Measurements from ENCODE around the gene HAUS6. TPM values are rescaled to one million over a fixed set of nuclear protein-coding genes. Genes with fewer than 3 reads are reported as not detected.
A peak's percentile ranks its signal among the peaks of the same experiment; 100 is the strongest.

Gene HAUS6
- total and polyA plus RNA-seq, 2 of the 4 experiments (the other 2 are of a cell fraction): 5.8 to 13.3 TPM

GRCh38 chr9:19151425-19152159 is 48.9 kb upstream of the HAUS6 start (continued):
- TF ChIP-seq MXI1 (IDR thresholded peaks at IDR 0.05; ENCODE audit: borderline replicate concordance, low read depth, low read length): no peak

- Histone ChIP-seq H2AFZ (replicated peaks; ENCODE audit: low read length, poor library complexity) (no peak overlapping the region), H3K4ac (ENCODE audit: low read depth, low read length) (no peak overlapping the region), H2BK20ac (ENCODE audit: low read depth, low read length) (no peak overlapping the region), H3K9ac (ENCODE audit: low read depth, low read length) (no peak overlapping the region), H3K79me1 (ENCODE audit: low read depth in 1 of 2, low read length in 2 of 2) (no peaks in the 10 kb centered on the region), H3K4me3 (ENCODE audit: insufficient read depth, low read depth, low read length) (no peak overlapping the region), H3K9me3 (ENCODE audit: control insufficient read depth, insufficient read depth, low read length) (no peaks in the 10 kb centered on the region), H2AK9ac (replicated peaks; ENCODE audit: low read depth, low read length, poor library complexity) (no peak overlapping the region), H2BK15ac (ENCODE audit: low read depth, low read length) (peak overlapping the region; percentile 94; the same call in 1 of the 3 replicates), H2BK120ac (ENCODE audit: low read depth, low read length) (no peak overlapping the region), H3K9me1 (ENCODE audit: insufficient read depth, low read length) (peaks cover 8% of the 10 kb centered on the region), H4K20me1 (ENCODE audit: insufficient read depth, low read length) (no peaks in the 10 kb centered on the region), H3K18ac (ENCODE audit: low read depth, low read length) (no peak overlapping the region), H4K91ac (ENCODE audit: insufficient read depth, low read depth, low read length) (no peak overlapping the region), H3K36me3 (ENCODE audit: control insufficient read depth, insufficient read depth, low read length) (no peaks in the 10 kb centered on the region), H3K56ac (ENCODE audit: extremely low read depth, insufficient read depth, low read length) (no peak overlapping the region), H2BK5ac (ENCODE audit: low read depth, low read length, poor library complexity, severe bottlenecking) (no peak overlapping the region), H2AK5ac (ENCODE audit: low read depth, low read length) (no peak overlapping the region), H3K27me3 (ENCODE audit: control insufficient read depth, insufficient read depth, low read length) (no peaks in the 10 kb centered on the region), H3K23ac (ENCODE audit: low read depth, low read length) (no peak overlapping the region), H4K8ac (ENCODE audit: low read depth in 2 of 2, low read length in 2 of 2) (no peak overlapping the region), H4K5ac (ENCODE audit: low read depth, low read length) (no peak overlapping the region), H3K14ac (replicated peaks; ENCODE audit: low read depth, low read length) (peak overlapping the region; percentile 30; the same call in 1 of the 2 replicates), H3K4me1 (ENCODE audit: control insufficient read depth, insufficient read depth, low read length) (peaks cover 6% of the 10 kb centered on the region; the same call in 1 of the 2 replicates), H3K27ac (ENCODE audit: insufficient read depth, low read length) (no peak overlapping the region), H3K4me2 (ENCODE audit: low read depth, low read length) (no peak overlapping the region)
- DNase-seq: peak; percentile 52
- ChIA-PET POLR2A (ENCODE audit: unreplicated experiment) (no interaction called here), CTCF (no interaction called here)
- dilution Hi-C loops (cut with HindIII; ENCODE audit: low sequenced_read_pairs, unreplicated experiment) (no loop called here), in situ Hi-C loops (cut with MboI; ENCODE audit: low sequenced_read_pairs) (no loop called here), intact Hi-C loops (cut with micrococcal nuclease) (no loop called here)
- 33% methylated on average over 1 of the region's 3 CpGs; no CpG with 5 or more reads in 1 of the 2 experiments for WGBS, 2 experiments (ENCODE audit: extremely low coverage in 2 of 2, insufficient read length in 1 of 2)
- ATAC-seq (ENCODE audit: low read depth): no peak
- no TSS peak for BruUV-seq (replicated peaks)
- no peak for TF ChIP-seq SMC3 (IDR thresholded peaks at IDR 0.05; ENCODE audit: low read depth, low read length)
- no peak for TF ChIP-seq RCOR1 (IDR thresholded peaks at IDR 0.05; ENCODE audit: insufficient replicate concordance, low read length)
- no peak for TF ChIP-seq RFX5 (IDR thresholded peaks at IDR 0.05; ENCODE audit: low read depth, low read length)
- TF ChIP-seq MAZ (IDR thresholded peaks at IDR 0.05; ENCODE audit: borderline replicate concordance, low read depth, low read length): no peak
- TF ChIP-seq NFE2L2 (IDR thresholded peaks at IDR 0.05; ENCODE audit: low read depth, low read length): no peak
- no peak for TF ChIP-seq RAD21 (IDR thresholded peaks at IDR 0.05; ENCODE audit: low read length)
- TF ChIP-seq BHLHE40 (IDR thresholded peaks at IDR 0.05; ENCODE audit: low read depth, low read length): no peak
- no peak for TF ChIP-seq ELK1 (IDR thresholded peaks at IDR 0.05; ENCODE audit: borderline replicate concordance, low read depth, low read length)
- no peak for TF ChIP-seq CTCF (conservative IDR thresholded peaks at IDR 0.05; ENCODE audit: low read depth, low read length)
- TF ChIP-seq FOS (IDR thresholded peaks at IDR 0.05; ENCODE audit: low read depth, low read length): no peak
- no peak for TF ChIP-seq CEBPB (IDR thresholded peaks at IDR 0.05; ENCODE audit: low read depth, low read length)
- no peak for TF ChIP-seq MAFK (IDR thresholded peaks at IDR 0.05; ENCODE audit: low read depth, low read length)
- no peak for TF ChIP-seq POLR2A (IDR thresholded peaks at IDR 0.05; ENCODE audit: low read depth, low read length)
These were observed 46.5 kb upstream of the HAUS6 start for GRCh38 chr9:19149230-19149629.

Measured in IMR-90 (cell line).